ENCODE results near the gene CORIN.

GRCh38 chr4:47674144-47674543, 163.7 kb downstream of the CORIN start:
- TF ChIP-seq MAZ (IDR thresholded peaks at IDR 0.05; ENCODE audit: borderline replicate concordance, low read depth, low read length) (no peak), CTCF (conservative IDR thresholded peaks at IDR 0.05; ENCODE audit: low read depth, low read length) (no peak), SMC3 (IDR thresholded peaks at IDR 0.05; ENCODE audit: low read depth, low read length) (no peak), POLR2A (IDR thresholded peaks at IDR 0.05; ENCODE audit: low read depth, low read length) (no peak), BHLHE40 (IDR thresholded peaks at IDR 0.05; ENCODE audit: low read depth, low read length) (no peak)
